Endodermal cell (in vitro differentiated cells): ENCODE measurements around the gene TRMT44. TPM values are rescaled to one million over a fixed set of nuclear protein-coding genes. Genes with fewer than 3 reads are reported as not detected.
A peak's percentile ranks its signal among the peaks of the same experiment; 100 is the strongest.

Experiments
- DNase-seq: peaks from one replicate; pipeline ENCODE4 v3.0.0-alpha.2; 2017
- H3K27ac ChIP-seq: 2 replicates; pipeline ENCODE4 v1.5.1; 2013; ENCODE audit warnings: mild to moderate bottlenecking, low read depth, low read length, moderate library complexity
- H3K27me3 ChIP-seq: 2 replicates; pipeline ENCODE4 v1.6.1; 2013; ENCODE audit warnings: mild to moderate bottlenecking, low read length, moderate library complexity; ENCODE audit not compliant: insufficient read depth, control insufficient read depth, poor library complexity, severe bottlenecking
- H3K36me3 ChIP-seq: 2 replicates; pipeline ENCODE4 v1.7.0; 2013; ENCODE audit warnings: mild to moderate bottlenecking, low read length, moderate library complexity; ENCODE audit not compliant: control insufficient read depth, insufficient read depth
- H3K4me1 ChIP-seq: one replicate; pipeline ENCODE4 v1.7.0; 2013; ENCODE audit warnings: low read length; ENCODE audit not compliant: control insufficient read depth, insufficient read depth
- H3K4me3 ChIP-seq: 2 replicates; pipeline ENCODE4 v1.5.1; 2013; ENCODE audit warnings: mild to moderate bottlenecking, low read length, moderate library complexity
- H3K9ac ChIP-seq: 2 replicates; pipeline ENCODE4 v1.6.1; 2013; ENCODE audit warnings: mild to moderate bottlenecking, low read length, moderate library complexity; ENCODE audit not compliant: poor library complexity, severe bottlenecking; ENCODE audit errors: extremely low read depth
- H3K9me3 ChIP-seq: 2 replicates; pipeline ENCODE4 v1.6.1; 2013; ENCODE audit warnings: mild to moderate bottlenecking, low read length, moderate library complexity; ENCODE audit not compliant: control insufficient read depth
- H3K27ac Mint-ChIP-seq: 2 replicates; pipeline ENCODE4 v1.8.0; 2020; ENCODE audit warnings: mixed read lengths
- H3K27me3 Mint-ChIP-seq: 2 replicates; pipeline ENCODE4 v1.8.0; 2021; ENCODE audit warnings: mild to moderate bottlenecking, mixed read lengths; ENCODE audit not compliant: insufficient read depth
- H3K36me3 Mint-ChIP-seq: 2 replicates; pipeline ENCODE4 v1.8.0; 2020; ENCODE audit warnings: low read depth, mixed read lengths
- H3K4me1 Mint-ChIP-seq: 2 replicates; pipeline ENCODE4 v1.8.0; 2020; ENCODE audit warnings: mixed read lengths
- H3K4me3 Mint-ChIP-seq: 2 replicates; pipeline ENCODE4 v1.8.0; 2020; ENCODE audit warnings: mild to moderate bottlenecking, moderate library complexity, mixed read lengths
- H3K9me3 Mint-ChIP-seq: 2 replicates; pipeline ENCODE4 v1.8.0; 2020; ENCODE audit warnings: mild to moderate bottlenecking, mixed read lengths
- WGBS, 2 experiments: methylation state at CpG; one replicate each; pipeline versions ENCODE4 v1.1.5 to v1.1.7; 2013; ENCODE audit warnings: missing lambda C conversion rate in 2 of 2, mixed read lengths in 1 of 2; ENCODE audit not compliant: insufficient coverage in 1 of 2, insufficient read length in 1 of 2; 5-methylcytosine and 5-hydroxymethylcytosine counted together
- total RNA-seq, 2 donors: library from RNA; stranded (reverse); fragmentation: NEBNext Ultra II Directional in 1 of 2; extraction: Animal tissue kit (Norgen Biotek cat#: 25700) in 1 of 2; gene quantifications; 2 replicates in 1 of 2; 3 replicates in 1 of 2; pipeline ENCODE4 v1.2.1, GENCODE V29; 2021
- TF ChIP-seq, protein P1 (sequence below): fragments of 200-600 bp; sonication (generic); conservative IDR thresholded peaks from 2 replicates; pipeline ENCODE4 v1.5.0; 2021; ENCODE audit warnings: antibody characterized with exemption, mild to moderate bottlenecking

TRMT44 gene
- total RNA-seq, 2 donors from 2014 or later: 45.9 to 114 TPM

DNA sequence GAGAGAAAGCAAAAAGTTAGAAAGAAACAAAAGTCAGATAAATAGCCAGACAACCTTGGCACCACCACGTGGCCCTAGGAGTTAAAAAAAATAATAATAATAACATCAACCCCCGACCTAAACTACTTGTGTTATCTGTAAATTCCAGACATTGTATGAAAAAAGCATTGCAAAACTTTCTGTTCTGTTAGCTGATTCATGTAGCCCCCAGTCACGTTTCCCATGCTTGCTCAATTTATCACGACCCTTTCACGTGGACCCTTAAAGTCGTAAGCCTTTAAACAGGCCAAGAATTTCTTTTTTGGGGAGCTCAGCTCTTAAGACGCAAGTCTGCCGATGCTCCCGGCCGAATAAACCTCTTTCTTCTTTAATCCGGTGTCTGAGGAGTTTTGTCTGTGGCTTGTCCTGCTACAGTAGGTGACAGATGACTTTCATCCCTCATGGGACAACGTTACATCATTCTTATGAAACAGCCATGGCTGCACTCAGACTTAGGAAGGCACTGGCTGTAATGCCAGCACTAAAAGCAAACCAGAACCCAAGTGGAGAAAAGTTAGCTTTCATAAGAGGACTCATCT is 574 bp upstream of the TRMT44 start:
- Mint-ChIP-seq H3K36me3 (peaks cover 12% of the 10 kb centered on the region), H3K27me3 (no peaks in the 10 kb centered on the region), H3K4me3 (peak overlapping the region; percentile 84), H3K27ac (peak overlapping the region; percentile 98), H3K4me1 (peaks cover 33% of the 10 kb centered on the region), H3K9me3 (peaks cover 42% of the 10 kb centered on the region)
- Histone ChIP-seq H3K4me1 (peaks cover 2% of the 10 kb centered on the region), H3K9me3 (peaks cover 36% of the 10 kb centered on the region), H3K4me3 (peak overlapping the region; percentile 92), H3K9ac (peak overlapping the region; percentile 74), H3K27ac (peak overlapping the region; percentile 90), H3K36me3 (peaks cover 30% of the 10 kb centered on the region), H3K27me3 (no peaks in the 10 kb centered on the region)
- TF ChIP-seq, protein P1, sequence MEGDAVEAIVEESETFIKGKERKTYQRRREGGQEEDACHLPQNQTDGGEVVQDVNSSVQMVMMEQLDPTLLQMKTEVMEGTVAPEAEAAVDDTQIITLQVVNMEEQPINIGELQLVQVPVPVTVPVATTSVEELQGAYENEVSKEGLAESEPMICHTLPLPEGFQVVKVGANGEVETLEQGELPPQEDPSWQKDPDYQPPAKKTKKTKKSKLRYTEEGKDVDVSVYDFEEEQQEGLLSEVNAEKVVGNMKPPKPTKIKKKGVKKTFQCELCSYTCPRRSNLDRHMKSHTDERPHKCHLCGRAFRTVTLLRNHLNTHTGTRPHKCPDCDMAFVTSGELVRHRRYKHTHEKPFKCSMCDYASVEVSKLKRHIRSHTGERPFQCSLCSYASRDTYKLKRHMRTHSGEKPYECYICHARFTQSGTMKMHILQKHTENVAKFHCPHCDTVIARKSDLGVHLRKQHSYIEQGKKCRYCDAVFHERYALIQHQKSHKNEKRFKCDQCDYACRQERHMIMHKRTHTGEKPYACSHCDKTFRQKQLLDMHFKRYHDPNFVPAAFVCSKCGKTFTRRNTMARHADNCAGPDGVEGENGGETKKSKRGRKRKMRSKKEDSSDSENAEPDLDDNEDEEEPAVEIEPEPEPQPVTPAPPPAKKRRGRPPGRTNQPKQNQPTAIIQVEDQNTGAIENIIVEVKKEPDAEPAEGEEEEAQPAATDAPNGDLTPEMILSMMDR: no peak
- DNase-seq: peak; percentile 74
- 72 to 81% methylated on average over 8 to 12 of the region's 12 CpGs for WGBS, 2 experiments

DNA sequence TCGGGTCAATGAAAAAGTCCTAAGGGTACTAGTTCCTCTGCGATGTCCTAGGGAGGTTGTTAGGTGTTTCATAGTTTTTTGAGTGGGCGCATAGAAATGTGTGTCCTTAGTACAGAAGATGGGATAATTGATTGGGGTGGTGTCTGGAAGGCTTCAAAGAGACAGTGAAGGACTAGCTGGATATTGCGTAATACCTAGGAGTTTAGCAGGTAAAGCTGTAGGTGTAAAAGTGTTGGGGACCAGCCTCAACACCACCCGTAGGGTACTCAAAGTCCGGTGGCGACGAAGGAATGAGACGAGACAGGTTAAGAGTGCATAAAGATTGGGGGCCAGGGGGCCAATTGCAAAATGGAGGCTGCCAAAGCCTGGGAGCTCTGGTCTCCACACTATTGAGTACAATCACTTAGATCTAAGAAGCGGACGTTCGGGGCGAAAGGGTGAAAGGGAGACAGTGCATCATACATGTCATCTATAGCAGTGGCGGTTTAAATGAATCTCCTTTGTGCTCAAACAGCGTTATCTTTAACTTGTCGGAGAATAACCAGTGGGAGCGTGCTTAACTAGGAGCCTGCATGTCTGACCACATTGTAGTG is 1.0 kb downstream of the TRMT44 start:
- H3K9me3 ChIP-seq: peaks cover 23% of the 10 kb centered on the region
- H3K4me3 Mint-ChIP-seq: peak overlapping the region; percentile 84
- H3K4me1 Mint-ChIP-seq: peaks cover 33% of the 10 kb centered on the region
- DNase-seq: no peak
- H3K9me3 Mint-ChIP-seq: peaks cover 34% of the 10 kb centered on the region
- TF ChIP-seq, protein P1: no peak
- peak overlapping the region; percentile 74 for H3K9ac ChIP-seq
- WGBS, 2 experiments: 64 to 68% methylated on average over 17 of the region's 17 CpGs
- H3K4me1 ChIP-seq: no peaks in the 10 kb centered on the region
- no peaks in the 10 kb centered on the region for H3K27me3 Mint-ChIP-seq
- H3K36me3 Mint-ChIP-seq: peaks cover 20% of the 10 kb centered on the region
- peak overlapping the region; percentile 92 for H3K4me3 ChIP-seq
- H3K36me3 ChIP-seq: peaks cover 46% of the 10 kb centered on the region
- H3K27ac ChIP-seq: no peak overlapping the region
- no peaks in the 10 kb centered on the region for H3K27me3 ChIP-seq
- H3K27ac Mint-ChIP-seq: peak overlapping the region; percentile 87

DNA sequence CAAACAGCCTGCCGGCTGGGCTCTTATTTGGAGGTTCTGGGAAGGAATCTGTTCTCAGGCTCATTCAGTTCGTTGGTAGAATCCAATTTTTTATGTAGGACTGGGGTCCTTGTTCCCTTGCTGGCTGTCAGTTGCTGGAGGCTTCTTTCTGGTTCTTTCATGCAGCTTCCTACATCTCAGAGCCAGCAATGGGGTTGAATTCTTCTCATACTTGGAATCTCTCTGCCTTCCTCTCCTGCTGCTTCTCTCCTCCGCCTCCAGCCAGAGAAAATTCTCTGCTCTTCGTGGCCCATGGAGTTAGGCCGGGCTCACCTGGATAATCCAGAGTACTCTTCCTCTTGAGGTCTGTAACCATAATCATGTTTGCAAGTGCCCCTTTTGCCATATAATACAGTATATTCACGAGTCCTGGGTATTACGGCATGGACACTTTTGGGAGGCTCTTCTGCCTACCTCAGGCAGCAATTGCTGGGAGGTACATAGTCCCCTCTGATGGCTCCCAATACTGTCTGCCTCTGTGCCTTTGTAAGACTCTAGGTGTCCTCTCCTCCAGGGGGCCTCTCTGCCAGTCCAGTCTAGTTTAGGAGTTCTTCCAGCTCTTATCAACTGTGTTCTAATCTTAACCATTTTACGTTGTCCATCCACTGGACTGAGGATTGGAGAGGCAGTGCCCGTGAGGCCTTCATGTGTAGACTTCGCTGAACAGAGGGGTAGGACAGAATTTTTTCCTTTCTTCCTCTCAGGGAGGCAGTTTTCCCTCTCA is 2.2 kb downstream of the TRMT44 start:
- DNase-seq: no peak
- H3K4me3 Mint-ChIP-seq: peak overlapping the region; percentile 84
- no peaks in the 10 kb centered on the region for H3K27me3 Mint-ChIP-seq
- H3K27me3 ChIP-seq: no peaks in the 10 kb centered on the region
- peaks cover 20% of the 10 kb centered on the region for H3K36me3 Mint-ChIP-seq
- WGBS, 2 experiments: 67 to 78% methylated on average over 8 to 10 of the region's 10 CpGs
- no peak overlapping the region for H3K27ac ChIP-seq
- peak overlapping the region; percentile 74 for H3K9ac ChIP-seq
- H3K4me1 ChIP-seq: no peaks in the 10 kb centered on the region
- H3K4me1 Mint-ChIP-seq: peaks cover 28% of the 10 kb centered on the region
- peaks cover 57% of the 10 kb centered on the region for H3K36me3 ChIP-seq
- H3K9me3 ChIP-seq: peaks cover 21% of the 10 kb centered on the region
- TF ChIP-seq, protein P1: no peak
- H3K9me3 Mint-ChIP-seq: peaks cover 28% of the 10 kb centered on the region
- no peak overlapping the region for H3K27ac Mint-ChIP-seq
- H3K4me3 ChIP-seq: peak overlapping the region; percentile 92
